ENCODE data around the gene HACD4. TPM values are rescaled to one million over a fixed set of nuclear protein-coding genes. Genes with fewer than 3 reads are reported as not detected.
"Not testable (repeated sequence)": the region's sequence is repeated elsewhere in the genome, so short reads cannot be mapped to it uniquely, and the experiment has no call there.

HACD4 gene
- polyA plus RNA-seq, 3 donors = 2.7 to 3.2 (median 3.0) TPM

DNA sequence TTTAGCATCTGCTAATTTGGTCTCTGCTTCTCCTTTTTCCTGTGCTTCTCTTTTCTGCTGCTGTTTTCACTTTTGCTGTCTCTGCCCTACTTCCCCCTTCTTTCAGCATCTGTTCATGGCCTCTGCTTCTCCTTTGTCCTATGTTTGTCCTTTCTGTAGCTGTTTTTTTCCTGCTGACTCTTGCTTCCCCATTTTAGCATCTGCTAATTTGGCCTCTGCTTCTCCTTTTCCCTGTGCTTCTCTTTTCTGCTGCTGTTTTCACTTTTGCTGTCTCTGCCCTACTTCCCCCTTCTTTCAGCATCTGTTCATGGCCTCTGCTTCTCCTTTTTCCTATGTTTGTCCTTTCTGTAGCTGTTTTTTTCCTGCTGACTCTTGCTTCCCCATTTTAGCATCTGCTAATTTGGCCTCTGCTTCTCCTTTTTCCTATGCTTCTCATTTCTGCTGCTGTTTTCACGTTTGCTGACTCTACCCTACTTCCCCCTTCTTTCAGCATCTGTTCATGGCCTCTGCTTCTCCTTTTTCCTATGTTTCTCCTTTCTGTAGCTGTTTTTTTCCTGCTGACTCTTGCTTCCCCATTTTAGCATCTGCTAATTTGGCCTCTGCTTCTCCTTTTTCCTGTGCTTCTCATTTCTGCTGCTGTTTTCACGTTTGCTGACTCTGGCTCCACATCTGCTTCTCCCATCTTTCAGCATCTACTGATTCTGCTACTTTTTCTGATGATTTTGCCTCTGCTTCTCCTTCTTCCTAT, 57.1 kb downstream of the HACD4 start:
- not testable (repeated sequence) for DNase-seq

DNA sequence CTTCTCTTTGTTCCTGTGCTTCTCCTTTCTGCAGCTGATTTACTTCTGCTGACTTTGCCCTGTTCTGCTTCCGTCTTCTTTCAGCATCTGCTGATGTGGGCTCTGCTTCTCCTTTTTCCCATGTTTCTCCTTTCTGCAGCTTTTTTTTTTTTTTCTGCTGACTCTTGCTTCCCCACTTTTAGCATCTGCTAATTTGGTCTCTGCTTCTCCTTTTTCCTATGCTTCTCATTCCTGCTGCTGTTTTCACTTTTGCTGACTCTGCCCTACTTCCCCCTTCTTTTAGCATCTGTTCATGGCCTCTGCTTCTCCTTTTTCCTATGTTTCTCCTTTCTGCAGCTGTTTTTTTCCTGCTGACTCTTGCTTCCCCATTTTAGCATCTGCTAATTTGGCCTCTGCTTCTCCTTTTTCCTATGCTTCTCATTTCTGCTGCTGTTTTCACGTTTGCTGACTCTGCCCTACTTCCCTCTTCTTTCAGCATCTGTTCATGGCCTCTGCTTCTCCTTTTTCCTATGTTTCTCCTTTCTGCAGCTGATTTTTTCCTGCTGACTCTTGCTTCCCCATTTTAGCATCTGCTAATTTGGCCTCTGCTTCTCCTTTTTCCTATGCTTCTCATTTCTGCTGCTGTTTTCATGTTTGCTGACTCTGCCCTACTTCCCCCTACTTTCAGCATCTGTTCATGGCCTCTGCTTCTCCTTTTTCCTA, 58.0 kb downstream of the HACD4 start:
- DNase-seq = not testable (repeated sequence)

DNA sequence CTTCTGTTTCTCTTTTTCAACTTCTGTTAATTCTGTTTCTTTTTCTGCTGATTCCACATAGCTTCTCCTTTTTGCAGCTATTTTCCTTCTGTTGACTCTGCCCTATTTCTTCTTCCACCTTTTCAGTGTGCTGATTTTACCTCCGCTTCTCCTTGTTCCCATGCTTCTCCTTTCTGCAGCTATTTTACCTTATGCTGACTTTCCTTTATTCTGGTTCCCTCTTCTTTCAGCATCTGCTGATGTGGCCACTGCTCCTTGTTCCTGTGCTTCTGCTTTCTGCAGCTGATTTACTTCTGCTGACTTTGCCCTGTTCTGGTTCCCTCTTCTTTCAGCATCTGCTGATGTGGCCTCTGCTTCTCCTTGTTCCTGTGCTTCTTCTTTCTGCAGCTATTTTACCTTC, 58.8 kb downstream of the HACD4 start:
- DNase-seq = no peak

DNA sequence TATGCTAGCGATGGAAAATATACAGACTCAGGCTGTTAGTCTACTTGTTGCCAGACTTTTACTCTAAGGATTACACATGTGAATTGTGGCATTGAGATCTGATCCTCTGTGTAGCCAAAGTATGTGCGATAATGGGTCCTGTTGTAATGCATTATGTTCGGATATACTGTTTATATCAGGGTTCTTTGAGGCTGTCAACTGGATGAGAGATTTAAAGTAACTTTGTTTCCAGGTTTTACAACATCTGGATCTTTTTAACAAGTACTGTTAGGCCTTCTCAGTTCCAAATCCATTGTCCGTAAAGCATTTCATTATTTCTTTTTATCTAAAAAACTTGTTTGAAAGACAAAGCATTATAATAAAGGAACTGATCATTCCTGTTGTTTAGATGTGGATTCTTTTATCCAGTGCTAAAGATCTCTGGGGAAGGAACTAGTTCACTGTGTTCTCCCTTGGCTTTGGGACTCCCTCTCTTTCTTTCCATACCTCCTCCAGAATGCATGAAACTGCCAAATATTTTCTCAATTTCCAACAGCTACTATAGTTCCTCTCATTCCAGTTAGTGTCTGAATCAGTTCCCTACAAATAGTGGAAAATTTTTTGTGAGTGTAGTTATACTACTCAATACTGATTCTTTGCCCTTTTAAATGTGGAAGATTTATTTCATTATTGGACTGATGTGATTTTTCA, 68.8 kb downstream of the HACD4 start:
- DNase-seq = no peak

- no peak for DNase-seq
Observed at GRCh38 chr9:20950707-20951106, 80.7 kb downstream of the HACD4 start.

Other genes starting within 250 kb of the HACD4 start
- gene IFNB1, start 46.3 kb upstream of the HACD4 start, polyA plus RNA-seq (ENCODE audit: insufficient read length in 3 of 3) = not detected
- gene IFNW1, start 110.2 kb upstream of the HACD4 start, polyA plus RNA-seq (ENCODE audit: insufficient read length in 3 of 3) = not detected
- under 1 TPM in 1 of 3 donors, not detected in 2; 0.17 TPM for gene IFNA21, start 135.0 kb upstream of the HACD4 start, polyA plus RNA-seq (ENCODE audit: insufficient read length in 3 of 3)
- not detected for gene IFNA4, start 155.9 kb upstream of the HACD4 start, polyA plus RNA-seq (ENCODE audit: insufficient read length in 3 of 3)
- gene IFNA7, start 170.6 kb upstream of the HACD4 start, polyA plus RNA-seq (ENCODE audit: insufficient read length in 3 of 3) = not detected
- not detected for gene IFNA10, start 175.5 kb upstream of the HACD4 start, polyA plus RNA-seq (ENCODE audit: insufficient read length in 3 of 3)
- gene IFNA16, start 185.7 kb upstream of the HACD4 start, polyA plus RNA-seq (ENCODE audit: insufficient read length in 3 of 3) = not detected
- gene IFNA17, start 196.6 kb upstream of the HACD4 start, polyA plus RNA-seq (ENCODE audit: insufficient read length in 3 of 3) = not detected
- gene IFNA14, start 208.4 kb upstream of the HACD4 start, polyA plus RNA-seq (ENCODE audit: insufficient read length in 3 of 3) = not detected